ENCODE data around the gene ADCK2.
"Not testable (repeated sequence)": the region's sequence is repeated elsewhere in the genome, so short reads cannot be mapped to it uniquely, and the experiment has no call there.

Gene ADCK2, protein sequence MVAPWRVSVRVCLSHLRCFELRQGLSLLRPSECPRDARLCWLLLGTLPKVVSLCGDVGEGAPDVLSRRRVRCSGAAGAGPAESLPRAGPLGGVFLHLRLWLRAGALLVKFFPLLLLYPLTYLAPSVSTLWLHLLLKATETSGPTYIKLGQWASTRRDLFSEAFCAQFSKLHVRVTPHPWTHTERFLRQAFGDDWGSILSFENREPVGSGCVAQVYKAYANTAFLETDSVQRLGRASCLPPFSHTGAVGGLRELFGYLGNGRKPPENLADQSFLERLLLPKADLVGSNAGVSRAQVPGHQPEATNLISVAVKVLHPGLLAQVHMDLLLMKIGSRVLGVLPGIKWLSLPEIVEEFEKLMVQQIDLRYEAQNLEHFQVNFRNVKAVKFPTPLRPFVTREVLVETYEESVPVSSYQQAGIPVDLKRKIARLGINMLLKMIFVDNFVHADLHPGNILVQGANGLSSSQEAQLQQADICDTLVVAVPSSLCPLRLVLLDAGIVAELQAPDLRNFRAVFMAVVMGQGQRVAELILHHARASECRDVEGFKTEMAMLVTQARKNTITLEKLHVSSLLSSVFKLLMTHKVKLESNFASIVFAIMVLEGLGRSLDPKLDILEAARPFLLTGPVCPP

GRCh38 chr7:140672382-140673062 lies at the start of gene ADCK2:
Gene ADCK2 (plus strand): TSS chr7:140672945. CDS start chr7:140673331, 386 bp downstream.
- peak; percentile 31 to 44 for DNase-seq (ENCODE audit: low read depth in 2 of 2)

DNA sequence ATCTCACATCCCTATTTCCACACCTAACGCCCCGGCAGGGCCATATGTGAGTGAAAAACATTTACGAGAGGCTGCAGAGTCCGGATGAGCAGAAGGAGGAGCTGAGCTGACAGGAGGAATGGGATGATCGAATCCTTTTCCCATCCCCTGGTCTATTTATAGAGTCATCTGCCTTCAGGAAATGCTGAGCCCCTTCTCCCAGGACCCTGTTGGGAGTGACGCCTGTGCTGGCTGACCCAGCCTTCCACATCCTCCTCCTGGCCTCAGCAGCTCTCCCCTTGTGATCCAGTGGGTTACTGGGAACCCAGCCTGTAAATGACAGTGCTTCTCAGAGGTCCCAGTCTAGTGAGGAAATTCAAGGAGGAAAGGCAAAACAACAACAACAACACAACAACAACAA lies 48.8 kb upstream of the ADCK2 start:
- no peak for DNase-seq (ENCODE audit: low read depth in 2 of 2)

DNA sequence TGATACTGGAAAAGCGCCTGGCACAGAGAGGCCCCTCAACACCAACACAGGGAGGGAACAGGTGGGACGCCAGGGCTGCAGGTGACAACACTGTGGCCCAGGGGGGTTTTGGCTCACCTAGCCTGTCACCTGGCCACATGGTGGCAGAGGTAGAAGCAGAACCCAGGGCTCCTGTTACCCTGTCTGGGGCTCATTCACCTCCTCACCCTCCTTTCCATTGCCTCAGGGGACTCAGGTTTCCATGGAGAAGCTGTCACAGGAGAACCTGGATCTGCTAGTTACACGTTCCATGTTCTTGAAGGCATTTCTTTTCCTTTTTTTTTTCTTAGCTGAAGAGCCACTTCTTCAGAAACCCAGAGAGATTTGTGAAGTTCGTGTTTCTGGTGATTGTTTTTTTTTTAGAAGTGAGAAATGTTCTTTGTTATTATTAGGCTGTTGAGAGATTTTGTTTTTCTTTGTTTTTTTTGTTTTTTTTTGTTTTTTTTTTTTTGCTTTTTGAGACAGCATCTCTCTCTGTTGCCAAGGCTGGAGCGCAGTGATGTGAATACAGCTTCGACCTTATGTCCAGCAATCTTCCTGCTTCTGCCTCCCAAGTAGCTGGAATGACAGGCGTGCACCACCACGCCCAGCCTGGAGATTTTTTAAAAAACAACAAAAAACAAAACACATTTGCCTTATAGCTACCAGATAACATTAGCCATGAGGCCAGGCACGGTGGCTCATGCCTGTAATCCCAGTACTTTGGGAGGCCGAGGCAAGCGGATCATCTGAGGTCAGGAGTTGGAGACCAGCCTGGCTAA lies 48.2 kb upstream of the ADCK2 start:
- DNase-seq (ENCODE audit: low read depth in 2 of 2) = no peak

GRCh38 chr7:140625192-140625558 lies 47.6 kb upstream of the ADCK2 start:
- DNase-seq (ENCODE audit: low read depth in 2 of 2) = not testable (repeated sequence)

- no peak for DNase-seq (ENCODE audit: low read depth in 2 of 2)
Measured at GRCh38 chr7:140625908-140626868, 46.6 kb upstream of the ADCK2 start.

GRCh38 chr7:140631021-140631420 lies 41.7 kb upstream of the ADCK2 start:
- DNase-seq (ENCODE audit: low read depth in 2 of 2) = no peak

DNA sequence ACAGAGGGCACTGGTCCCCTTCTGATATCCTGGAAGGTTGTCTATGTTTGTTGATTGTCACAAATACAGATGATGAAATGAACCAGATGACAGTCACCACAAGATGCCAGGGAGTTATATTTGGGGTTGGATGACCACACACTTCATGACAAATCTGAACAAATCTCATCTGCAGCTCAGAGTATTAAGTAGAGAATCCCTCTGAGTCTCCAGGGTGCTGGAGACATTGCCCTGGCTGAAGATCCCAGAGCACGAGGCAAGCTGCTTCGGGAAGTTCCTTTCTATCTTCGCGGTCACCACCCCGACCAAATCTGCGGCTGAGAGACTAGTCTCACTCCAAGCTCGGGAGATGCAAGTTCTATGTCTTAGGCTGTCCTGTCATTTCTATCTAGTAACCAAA lies 41.1 kb upstream of the ADCK2 start:
- DNase-seq (ENCODE audit: low read depth in 2 of 2) = no peak

- DNase-seq (ENCODE audit: low read depth in 2 of 2) = no peak
Measured at GRCh38 chr7:140635345-140635744, 37.4 kb upstream of the ADCK2 start.

- DNase-seq (ENCODE audit: low read depth in 2 of 2) = no peak
Measured at GRCh38 chr7:140635816-140636215, 36.9 kb upstream of the ADCK2 start.

- no peak for DNase-seq (ENCODE audit: low read depth in 2 of 2)
Measured at GRCh38 chr7:140637400-140637799, 35.3 kb upstream of the ADCK2 start.

GRCh38 chr7:140638173-140638791 lies 34.5 kb upstream of the ADCK2 start:
- DNase-seq (ENCODE audit: low read depth in 2 of 2) = no peak

DNA sequence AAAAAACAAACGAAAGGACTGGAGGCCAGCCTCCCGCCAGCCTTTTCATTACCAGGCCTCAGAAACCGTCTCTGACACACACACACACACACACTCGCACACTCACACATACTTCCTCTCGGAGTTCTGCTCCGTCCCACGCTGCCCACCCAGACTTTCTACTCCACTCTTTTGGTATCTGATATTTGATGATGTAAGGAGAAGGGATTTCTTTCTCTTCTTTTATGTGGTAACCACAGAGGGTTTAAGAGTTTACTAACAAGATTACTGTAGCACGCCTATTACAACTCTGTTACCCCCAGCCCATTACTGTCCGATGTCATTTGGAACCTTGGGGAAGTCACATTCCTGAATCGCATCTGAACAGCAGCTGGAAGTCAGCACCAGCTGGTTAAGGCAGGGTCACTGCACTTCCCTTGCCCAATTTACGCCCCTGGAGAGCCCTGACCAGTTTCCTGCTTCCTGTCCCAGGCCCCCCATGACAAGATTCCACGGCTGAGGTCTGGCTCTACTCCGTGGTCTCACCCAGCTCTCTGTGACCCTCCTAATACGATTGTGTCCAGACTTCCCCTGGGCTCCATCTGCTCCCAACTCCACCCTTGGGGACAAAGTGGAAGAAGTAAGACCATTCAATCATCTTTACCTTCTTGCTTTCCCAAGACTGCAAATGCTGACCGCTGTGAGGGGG lies 33.2 kb upstream of the ADCK2 start:
- no peak for DNase-seq (ENCODE audit: low read depth in 2 of 2)

DNA sequence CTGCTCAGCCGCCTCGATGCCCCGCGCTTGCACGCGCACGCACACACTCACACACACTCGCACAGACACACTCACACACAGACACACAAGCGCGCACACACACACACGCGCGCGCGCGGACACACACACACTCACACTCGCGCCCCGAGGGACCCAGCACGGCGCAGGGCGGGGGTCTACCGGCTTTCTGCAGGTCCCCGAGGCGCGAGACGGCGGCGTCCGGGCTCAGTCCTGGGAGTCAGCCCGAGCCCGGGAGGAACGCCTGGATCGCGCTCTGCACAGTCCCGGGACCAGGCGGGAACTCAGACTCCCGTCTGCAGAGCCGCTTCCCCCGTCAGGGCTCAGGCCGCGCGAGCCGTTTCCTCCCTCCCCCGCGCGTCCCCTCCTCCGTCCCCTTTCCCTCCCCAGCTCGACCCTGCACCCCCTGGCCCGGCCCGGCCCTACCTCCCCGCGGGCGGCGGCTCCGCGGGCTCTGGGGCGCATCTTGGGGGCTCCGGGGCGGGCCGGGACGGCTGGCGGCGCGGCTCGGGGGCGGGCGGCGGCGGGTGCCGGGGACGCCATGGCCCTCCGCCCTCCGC lies 32.6 kb upstream of the ADCK2 start:
- no peak for DNase-seq (ENCODE audit: low read depth in 2 of 2)

DNA sequence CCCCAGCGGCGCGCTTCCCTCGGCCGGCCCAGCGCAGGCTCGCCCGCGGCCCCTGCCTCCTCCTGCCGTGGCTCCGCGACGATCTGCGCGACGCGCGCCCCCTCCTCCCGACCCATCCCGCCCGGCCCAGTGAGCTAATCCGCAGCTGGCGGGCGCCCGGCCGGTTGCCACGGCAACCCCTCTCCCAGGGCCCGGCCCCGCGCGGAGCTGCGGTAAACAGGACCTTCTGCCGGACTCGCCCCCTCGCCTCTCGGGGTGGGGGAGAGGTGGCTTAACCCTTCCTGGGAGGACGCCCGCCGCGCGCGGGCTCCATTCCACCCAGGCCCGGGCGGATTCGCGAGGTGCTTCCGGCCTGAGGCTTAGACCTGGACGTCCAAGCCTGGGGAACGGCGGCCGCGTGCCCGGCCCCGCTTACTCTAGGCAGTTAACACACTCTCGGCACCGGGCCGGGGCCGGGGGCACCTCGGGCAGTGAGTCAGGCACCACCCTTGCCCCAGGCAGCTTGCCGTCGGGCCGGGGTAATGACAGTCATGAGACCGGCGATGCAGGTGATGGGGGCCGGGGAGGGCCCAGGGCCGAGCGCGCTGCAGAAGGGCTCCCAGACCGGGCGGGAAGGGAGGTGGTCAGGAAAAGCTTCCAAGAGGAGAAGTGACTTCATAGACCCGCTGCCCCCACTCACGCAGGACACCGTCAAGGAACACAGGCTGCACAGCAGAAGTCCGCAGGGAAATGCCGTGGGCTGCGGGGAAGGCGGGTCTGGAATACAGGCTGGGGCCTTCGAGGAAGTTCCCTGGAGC lies 31.8 kb upstream of the ADCK2 start, which contains the start of gene DENND2A:
TSS of gene DENND2A (minus strand) at position 87 of the 797 bp plus-strand sequence. CDS start 38,416 bp downstream, outside the sequence.
- no peak for DNase-seq (ENCODE audit: low read depth in 2 of 2)

DNA sequence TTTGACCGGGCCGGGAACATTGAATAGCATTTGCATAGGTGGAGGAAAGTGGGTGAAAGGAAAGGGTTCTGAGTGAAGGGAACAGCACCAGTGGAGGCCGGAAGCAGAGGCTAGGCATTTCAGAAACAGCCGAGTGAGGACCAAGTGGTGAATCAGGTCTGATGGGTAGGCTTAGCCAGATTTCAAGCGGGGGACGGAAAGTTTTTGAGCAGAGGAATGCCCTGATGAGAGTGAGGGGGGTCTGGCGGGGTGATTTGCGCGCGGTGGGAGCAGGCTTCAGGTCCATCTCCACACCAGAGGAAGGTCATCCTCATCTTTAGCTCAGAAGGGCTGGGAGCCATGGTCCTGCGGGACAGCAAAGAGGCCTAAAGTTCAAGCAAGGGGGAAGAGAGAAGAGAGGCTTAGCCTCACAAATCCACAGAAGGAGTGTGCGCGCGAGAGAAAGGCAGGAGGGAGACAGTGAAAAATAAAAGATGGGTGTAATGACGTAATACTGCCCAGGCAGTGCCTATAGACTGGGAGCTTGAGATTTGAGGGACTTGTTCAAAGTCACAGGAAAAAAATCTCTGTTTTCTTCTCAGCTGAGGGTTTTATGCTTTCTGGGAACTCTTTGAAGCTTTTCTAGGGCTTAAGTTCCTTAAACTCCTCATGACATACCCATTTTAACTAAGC lies 31.1 kb upstream of the ADCK2 start:
- DNase-seq (ENCODE audit: low read depth in 2 of 2) = no peak

DNA sequence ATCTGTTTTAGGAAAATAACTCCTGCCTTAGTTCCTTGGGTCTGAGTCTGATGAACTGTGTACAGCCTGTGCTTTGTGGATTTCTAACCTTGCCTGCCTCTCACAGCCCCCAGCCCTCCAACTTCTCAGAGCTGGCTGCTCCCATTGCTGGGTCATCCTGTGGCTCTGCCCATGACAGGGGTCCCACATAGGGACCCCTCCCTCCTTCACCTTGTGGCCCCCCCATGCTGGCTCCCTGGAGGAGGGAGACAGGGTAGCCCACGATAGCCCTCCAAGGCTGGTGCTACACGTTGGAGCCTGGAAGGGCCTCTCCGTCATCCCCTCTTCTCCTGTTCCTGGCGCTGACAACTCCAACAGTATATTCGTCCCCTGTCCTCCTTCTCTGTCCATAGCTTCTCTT lies 29.3 kb upstream of the ADCK2 start:
- DNase-seq (ENCODE audit: low read depth in 2 of 2) = no peak

DNA sequence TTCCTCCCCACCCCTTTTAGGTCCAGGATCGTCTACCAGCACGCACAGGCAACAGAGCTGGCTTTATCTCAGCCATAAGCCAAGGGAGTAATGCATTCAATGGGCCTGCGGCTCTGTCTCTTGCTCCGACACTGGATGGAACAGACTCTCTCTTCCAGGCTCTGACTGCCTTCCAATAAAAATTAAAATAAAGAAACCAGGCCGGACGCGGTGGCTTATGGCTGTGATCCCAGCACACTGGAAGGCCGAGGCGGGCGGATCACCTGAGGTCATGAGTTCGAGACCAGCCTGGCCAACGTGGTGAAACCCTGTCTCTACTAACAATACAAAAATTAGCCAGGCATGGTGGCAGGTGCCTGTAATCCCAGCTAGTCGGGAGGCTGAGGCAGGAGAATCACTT lies 28.0 kb upstream of the ADCK2 start:
- not testable (repeated sequence) for DNase-seq (ENCODE audit: low read depth in 2 of 2)
